ENCODE measurements around the gene RNF169.
A peak's percentile ranks its signal among the peaks of the same experiment; 100 is the strongest.
"Not testable (repeated sequence)": the region's sequence is repeated elsewhere in the genome, so short reads cannot be mapped to it uniquely, and the experiment has no call there.

The RNF169 gene

GRCh38 chr11:74729397-74729796 lies 19.3 kb upstream of the RNF169 start:
- no peak for DNase-seq

DNA sequence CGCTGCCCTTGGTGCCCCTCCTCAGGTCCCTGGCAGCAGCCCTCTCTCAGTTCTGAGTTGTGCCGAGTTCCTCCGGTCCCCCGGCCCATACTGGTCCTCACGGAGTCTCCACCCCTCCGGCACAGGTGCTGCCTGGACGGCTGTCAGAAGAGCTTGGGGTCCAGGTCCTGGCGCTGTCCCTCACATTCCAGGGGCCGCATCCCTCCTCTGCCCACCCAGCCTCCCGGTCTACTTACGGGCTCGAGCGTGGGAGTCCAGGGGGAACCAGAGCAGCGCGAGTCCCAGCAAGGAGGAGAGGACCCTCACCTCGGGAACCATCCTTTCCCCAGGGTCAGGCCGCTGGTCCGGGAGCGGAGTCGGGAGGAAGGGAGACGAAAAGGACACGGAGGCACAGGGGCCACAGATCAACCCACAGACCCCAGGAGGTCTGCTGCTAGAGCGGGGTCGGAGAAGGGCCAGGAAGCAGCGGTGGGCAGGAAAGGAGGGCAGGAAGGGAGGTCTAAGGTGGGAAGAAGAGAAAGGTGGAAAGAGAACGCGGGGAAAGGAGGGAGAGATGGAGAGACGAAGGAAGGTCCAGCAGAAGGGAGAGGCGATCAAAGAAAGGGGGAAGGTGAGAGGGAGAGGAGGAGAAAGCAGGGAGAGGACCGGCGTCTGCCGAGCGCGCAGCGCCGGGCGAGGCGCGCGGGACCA lies 17.9 kb upstream of the RNF169 start:
- no peak for DNase-seq

- DNase-seq, result no peak
Measured at GRCh38 chr11:74731301-74732094, 17.2 kb upstream of the RNF169 start, which contains the start of gene CHRDL2. CHRDL2 (minus strand) TSS chr11:74731426; CDS start chr11:74730888, 538 bp downstream.

GRCh38 chr11:74734559-74734925 lies 14.1 kb upstream of the RNF169 start:
- no peak for DNase-seq

- no peak for DNase-seq
Measured at GRCh38 chr11:74735365-74735928, 13.2 kb upstream of the RNF169 start.

- DNase-seq, result no peak
Measured at GRCh38 chr11:74736031-74736430, 12.6 kb upstream of the RNF169 start.

- DNase-seq, result no peak
Measured at GRCh38 chr11:74739546-74740270, 8.9 kb upstream of the RNF169 start.

DNA sequence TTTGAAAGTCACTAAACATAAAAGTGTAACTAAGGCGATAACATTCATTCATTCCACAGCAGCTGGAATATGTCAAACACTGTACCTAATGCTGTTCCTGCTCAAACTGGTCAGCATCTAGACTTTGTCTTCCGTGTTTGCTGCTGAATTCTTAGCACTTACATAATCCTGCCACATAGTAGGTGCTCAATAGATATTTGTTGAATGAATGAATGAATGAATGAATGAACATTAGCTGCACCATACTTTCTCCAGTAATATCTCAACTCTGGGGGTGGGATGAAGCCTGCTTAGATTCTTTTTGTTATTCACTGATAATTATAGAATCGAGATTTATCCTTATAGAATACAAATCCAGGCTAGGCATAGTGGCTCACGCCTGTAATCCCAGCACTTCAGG lies 6.6 kb upstream of the RNF169 start:
- no peak for DNase-seq

- DNase-seq, result no peak
Measured at GRCh38 chr11:74743640-74744039, 5.0 kb upstream of the RNF169 start.

GRCh38 chr11:74744277-74744676 lies 4.4 kb upstream of the RNF169 start:
- DNase-seq, result no peak

- no peak for DNase-seq
Measured at GRCh38 chr11:74746868-74747267, 1.8 kb upstream of the RNF169 start.

DNA sequence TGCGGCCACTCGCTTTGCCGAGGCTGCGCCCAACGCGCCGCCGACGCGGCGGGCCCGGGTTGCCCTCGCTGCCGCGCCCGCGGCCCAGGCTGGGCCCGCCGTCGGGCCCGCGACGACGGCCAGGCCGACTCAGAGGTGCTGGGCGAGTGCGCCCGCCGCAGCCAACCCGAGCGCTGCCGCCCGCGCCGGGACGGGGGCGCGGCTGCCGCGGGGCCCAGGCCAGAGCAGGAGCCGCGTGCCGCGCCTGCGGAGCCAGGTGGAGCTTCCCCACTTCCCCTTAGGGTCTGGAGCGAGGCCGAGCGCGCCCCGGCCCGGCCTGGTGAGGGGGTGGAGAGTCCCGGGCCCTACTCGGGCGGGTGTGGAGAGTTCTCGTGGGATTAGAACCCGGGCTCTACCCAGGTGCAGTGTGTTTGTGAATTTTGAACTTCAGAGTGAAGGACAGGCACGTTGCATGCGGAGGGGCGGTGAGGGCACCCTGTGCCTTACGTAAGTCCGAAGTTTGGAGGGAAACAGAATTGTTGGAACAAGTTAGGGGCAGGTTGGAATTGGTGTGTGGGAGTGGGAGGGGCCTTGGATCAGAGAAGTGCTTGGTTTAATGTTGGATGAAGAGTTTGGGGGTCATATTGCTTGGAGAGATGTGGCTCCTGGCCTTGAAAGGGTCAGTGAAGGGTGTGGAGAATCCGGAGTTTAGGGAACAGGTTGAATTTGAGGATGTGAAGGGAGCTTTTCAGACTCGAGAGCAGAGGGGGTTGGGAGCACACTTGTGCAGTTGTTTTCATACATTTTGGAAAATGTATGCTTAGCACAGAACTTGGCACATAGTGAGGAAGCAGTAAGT lies 697 bp downstream of the RNF169 start:
- peak; percentile 37 for DNase-seq

DNA sequence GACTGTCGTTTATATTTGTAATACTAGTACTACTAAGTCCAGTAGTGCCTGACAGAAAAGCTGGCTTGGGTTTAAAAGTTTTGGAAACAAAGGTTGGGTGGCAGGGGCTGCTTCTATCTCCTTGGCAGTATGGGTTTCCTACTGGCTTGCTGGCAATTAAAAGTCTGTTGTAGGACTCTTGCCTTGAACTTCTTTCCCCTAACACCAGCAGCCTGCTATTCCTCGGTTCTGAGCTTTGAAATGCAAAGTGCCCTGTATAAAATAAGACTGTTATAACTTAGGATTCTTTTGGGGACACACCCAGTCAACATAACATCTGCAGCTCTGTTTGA lies 1.3 kb downstream of the RNF169 start:
- DNase-seq, result no peak

- not testable (repeated sequence) for DNase-seq
Measured at GRCh38 chr11:74750598-74750997, 1.9 kb downstream of the RNF169 start.

- DNase-seq, result no peak
Measured at GRCh38 chr11:74751303-74751702, 2.7 kb downstream of the RNF169 start.

DNA sequence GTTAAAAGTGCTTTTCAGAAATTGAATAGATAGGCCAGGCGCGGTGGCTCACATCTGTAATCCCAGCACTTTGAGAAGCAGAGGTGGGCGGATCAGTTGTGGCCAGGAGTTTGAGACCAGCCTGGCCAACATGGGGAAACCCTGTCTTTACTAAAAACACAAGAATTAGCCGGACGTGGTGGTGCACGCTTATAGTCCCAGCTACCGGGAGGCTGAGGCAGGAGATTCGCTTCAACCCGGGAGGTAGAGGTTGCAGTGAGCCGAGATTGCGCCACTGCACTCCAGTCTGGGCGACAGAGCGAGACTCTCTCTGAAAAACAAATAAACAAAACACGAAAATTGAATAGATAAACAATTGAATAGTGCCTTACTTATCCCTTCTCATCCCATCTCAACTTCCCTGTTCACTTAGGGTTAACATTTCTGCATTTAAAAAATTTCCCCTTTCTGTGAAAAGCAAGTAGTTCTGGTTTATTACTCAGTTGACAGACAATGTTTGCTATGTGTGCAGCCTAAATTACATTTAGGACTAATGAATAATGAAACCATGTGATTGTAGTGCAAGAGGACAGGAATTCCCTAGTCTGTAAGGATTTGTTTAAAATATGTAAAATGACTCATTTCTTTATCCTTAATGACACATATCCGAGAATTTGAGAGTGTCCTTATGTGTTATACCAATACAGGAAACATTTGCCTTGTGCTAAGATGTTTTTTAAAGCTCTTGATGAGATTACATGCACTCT lies 6.0 kb downstream of the RNF169 start:
- DNase-seq, result no peak

- no peak for DNase-seq
Measured at GRCh38 chr11:74755395-74755995, 6.8 kb downstream of the RNF169 start.

DNA sequence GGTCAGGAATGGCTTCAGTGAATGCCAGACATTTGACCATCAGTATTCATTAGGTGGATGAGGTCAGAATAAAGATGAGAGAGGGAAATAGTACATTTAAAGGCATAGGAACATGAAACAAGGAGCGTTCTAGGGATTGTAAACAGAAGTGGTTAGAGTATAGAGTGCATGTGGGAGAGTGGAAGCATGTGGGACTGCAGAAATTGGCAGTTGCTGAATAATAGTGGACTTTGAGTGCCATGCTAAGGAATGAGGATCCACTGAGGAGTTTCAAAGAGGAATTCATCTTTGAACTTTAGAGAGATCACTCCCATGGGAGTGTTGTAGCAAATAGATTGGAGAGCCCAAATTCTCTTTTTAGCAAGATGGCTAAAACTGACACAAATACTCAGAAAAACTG lies 7.9 kb downstream of the RNF169 start:
- no peak for DNase-seq

GRCh38 chr11:74766905-74767304 lies 18.3 kb downstream of the RNF169 start:
- DNase-seq, result no peak

GRCh38 chr11:74768172-74768651 lies 19.6 kb downstream of the RNF169 start:
- not testable (repeated sequence) for DNase-seq

GRCh38 chr11:74769055-74769707 lies 20.5 kb downstream of the RNF169 start:
- DNase-seq, result no peak
